ENCODE data around the gene STS.
"Not testable (repeated sequence)": the region's sequence is repeated elsewhere in the genome, so short reads cannot be mapped to it uniquely, and the experiment has no call there.

STS gene

DNA sequence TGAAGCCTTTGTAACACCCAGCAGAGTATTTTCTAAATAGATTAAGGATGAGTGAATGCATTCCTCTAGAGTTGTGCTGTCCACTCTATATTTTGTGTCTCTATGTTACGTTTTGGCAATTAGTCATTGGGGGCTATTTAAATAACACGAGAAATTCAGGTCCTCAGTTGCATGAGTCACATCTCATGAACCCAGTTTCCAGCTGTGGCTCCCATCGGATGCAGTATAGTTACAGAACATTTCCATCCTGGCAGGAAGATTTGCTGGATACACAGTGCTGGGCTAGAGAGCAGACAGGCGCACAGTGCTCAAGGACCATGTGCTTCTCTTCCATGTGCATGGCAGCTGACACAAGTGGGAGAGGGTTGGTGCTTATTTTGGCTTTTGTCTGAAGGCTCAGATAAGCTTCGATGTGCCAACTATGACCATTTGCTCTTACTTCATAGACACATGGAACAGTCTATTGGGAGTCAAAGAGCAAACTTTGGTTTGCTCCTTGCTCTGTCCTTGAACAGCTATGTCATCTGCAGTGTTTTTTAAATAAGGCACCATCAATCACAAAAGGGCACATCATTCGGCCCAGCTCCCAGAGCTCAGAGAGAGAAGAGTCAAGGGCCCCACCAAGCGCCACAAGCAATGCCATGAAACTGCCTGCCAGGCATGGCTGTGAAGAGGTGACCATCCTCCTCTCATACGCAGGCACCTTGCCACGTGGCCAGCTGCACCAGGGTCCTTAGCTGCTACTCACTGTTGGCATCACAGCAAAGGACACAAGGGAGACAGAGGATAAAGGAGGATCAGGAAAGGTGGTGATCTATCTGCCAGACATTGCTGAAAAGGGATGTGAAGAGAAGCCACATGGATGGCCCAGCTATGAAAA is 8.1 kb upstream of the STS start:
- no peak for DNase-seq

DNA sequence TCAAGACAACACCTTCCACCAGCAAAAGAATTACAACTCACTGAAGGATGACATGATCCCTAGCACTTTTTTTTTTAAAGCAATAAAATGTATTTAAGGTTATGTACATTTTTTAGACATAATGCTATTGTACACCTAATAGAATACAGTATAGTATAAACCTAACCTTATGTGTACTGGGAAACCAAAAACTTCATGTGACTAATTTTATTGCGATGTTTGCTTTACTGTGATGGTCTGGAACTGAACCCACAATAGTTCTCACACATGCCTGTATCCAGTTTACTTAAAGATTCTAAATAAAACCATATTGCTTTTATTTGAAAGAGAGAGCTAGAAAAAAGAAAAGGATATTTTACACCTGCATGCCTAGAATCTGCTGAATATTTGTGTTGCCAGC is 4.4 kb upstream of the STS start:
- no peak for DNase-seq

DNA sequence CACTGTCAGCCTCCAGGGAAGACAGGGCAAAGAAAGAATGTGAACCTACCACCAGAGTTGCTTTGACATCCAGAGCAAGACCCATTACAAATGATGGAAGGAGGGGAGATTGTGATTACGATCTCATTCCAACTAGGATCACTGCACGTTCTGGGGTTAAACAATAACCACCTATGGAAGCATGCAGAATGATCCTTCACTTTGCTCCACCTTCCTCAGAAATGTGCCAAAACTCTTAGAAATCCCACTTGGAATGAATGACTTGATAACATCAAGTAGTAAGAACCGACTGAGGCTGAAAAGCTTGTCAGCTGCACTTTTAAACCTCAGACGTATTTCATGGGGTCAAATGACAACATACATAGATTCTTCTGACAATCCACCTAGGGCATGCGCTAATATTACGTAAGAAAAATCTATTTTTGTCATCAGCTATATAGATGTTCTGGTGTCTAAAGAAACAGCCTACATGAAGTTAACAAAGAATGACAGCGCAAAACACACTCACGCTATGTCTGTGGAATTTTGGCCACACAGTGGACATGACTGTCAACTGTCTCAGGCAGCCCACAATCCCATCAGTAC is 3.5 kb upstream of the STS start:
- DNase-seq = no peak

DNA sequence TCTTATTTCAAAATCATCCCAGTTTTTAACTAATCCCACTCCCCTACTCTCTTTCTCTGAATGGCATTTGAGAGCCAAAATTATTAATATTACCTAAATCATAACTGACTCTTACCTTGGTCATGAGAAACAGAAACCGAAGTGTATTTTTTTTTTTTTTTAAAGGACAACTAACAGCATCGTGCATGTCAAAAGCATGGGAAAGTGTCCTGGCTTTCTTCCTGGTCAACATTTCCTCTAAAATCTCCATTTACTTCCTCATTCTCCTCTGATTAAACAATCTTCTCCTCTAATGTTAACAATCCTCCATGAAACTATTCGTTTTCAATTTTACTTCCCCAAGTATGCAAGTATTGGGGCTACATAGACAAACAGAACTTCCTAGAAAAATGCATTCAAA is 2.1 kb upstream of the STS start:
- DNase-seq = no peak

DNA sequence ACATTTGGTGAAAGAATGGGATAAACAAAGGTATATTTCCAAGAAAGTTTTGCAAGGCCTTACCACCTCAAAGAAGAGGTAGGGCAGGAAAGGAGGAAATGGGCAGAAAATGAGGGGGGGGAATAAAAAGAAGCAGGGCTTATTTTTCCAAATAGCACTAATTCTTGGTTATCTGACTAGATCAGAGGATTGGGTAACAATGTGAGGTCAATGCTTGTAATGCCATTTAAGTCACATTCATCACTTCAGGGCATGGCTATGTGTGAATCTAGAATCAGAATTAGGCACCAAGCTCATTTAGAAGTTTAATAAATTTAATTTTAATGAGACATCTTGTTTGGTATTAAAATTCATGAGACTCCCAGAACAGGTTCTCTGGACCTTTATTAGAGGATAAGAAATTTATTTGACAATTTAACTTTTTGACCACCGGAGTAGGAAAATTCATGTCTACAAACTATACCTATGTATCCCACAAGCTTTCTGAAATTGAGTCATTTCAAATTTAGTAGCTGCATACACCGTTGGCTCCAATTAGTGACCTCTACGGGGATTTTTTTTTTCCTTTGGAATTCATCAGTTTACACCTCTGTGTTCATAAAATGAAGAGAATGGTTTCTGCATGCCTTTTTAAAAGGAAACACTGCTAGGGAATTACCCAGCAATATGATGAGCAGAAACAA is 1.4 kb upstream of the STS start:
- DNase-seq = no peak

DNA sequence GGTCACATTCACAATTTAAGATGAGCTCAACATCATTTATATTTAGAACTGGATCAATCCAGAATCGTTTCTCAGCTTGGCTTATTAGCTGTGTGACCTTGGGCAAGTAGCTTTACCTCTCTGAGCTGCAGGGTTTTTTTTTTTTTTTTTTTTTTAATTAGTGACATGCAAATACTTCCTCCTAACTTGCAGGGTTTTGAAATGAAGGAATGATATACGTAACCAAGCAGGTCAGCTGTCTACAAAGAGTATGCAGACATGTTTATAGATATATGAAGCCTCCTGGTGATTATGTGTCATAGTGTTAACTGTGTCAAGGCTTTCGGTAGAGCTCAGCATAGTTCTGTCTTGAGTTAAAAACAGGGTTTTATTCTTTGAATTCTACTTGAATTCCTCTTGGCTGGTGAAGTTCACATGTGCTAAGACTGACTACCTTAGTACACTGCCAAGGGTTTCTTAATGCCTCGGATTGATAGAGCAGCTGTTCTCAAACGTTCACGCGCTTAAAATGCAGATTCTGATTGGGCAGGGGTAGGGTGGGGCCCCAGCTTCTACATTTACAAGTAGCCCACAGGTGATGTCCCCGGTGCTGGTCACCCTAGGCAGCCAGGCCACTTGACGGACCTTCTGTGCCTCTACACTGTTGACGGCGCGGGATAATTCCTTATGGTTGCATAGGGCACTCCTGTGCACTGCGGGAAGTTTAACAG is 654 bp upstream of the STS start:
- peak in 1 of 5 experiments; percentile 55 for DNase-seq

DNA sequence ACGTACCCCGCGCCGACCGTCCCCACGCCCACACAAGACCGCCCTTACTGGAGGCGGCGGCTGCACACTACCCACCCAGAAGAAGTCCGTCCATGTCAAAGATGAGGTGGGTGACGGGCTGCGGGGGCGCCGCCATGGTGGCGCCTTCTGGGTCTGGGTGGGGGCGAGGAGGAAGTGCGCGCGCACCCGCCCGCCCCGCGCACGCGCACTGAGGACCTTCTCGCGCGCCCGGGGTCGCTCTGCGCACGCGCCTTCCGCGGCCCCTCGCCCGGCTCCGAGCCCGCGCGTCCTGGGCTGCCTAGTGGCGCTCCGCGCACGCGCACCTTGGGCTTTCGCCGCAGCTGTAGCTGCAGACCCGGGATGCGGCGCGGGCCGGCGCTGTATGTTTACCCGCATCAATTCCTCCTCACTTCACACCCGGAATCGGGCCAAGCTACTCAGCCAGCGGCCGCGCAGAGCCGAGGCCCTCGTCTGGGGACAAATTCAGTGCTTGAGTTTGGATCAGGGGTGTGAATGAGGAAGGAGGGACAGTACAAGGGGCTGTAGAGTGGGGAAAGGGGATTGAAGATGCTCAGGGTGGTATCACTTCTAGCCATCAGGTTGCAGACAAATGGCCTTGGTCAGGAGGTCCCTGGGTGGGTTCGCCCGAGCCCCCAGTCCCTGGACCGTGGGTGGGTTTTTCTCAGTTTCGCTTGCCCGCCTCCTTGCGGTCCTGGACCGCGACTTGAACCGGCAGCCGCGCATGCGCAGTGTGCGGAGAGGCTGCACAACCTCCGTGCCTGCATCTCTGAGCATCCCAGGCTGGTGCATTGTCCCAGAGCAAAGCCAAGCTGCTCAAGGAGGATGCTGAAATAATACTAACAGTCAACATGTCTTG is 704 bp downstream of the STS start, which contains the start of gene PUDP:
Gene PUDP, minus strand, starts transcription at position 176 of the 877 bp plus-strand sequence. Its CDS starts 40 bp downstream, at position 136.
- peak; percentile 62 to 90 (median 80) for DNase-seq

DNA sequence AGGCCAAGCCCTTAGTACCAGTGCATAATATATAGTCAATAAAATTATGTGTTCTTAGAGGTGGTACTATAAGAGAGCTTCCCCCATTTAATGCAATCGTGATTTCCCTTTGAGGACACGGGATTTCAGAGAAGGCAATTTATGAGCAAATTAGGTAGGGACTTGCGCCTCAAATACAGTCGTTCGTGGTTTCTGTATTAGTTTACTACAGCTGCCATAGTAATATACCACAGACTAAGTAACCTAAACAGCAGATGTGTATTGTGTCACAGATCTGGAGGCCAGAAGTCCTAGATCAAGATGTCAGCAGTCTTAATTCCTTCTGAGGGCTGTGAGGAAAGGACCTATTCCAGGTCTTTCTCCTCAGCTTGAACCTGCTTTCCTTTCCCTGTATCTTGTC is 1.9 kb downstream of the STS start:
- DNase-seq = peak in 1 of 5 experiments; percentile 43

DNA sequence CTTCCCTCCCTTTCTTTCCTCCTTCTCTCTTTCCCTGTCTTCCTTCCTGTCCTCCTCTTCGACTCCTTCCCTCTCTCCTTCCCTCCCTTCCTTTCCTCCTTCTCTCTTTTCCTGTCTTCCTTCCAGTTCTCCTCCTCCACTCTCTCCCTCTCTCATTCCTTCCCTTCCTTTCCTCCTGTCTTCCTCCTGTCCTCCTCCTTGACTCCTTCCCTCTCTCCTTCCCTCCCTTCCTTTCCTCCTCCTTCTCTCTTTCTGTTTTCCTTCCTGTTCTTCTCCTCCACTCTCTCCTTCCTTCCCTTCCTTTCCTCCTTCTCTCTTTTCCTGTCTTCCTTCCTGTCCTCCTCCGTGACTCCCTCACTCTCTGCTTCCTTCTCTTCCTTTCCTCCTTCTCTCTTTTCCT is 5.7 kb downstream of the STS start:
- no peak for DNase-seq

DNA sequence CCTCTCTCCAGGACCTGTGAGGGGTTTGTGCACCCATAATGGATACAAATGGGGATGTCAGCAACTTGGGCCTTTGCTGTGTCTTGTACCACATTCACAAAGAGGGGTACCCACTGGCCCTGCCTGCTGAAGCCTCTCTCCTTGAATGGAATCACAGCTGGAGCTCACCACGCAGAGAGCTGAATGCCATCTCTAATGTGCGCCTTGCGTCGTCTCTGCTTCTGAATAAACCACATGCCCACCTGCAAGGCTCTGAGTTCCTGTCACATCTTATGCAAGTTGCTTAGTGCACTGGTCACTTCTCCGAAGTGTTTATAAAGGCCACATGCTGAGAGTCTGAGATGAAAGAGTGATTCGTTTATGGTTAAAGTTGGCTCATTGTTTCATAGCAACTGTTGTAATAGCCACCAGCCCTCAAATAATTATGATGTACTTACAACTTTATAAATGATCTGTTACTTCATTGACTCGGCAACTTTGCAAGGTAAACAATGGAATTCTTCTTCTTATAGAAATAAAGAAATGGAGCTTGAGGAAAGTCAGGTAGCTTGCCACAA is 6.6 kb downstream of the STS start:
- DNase-seq = no peak

DNA sequence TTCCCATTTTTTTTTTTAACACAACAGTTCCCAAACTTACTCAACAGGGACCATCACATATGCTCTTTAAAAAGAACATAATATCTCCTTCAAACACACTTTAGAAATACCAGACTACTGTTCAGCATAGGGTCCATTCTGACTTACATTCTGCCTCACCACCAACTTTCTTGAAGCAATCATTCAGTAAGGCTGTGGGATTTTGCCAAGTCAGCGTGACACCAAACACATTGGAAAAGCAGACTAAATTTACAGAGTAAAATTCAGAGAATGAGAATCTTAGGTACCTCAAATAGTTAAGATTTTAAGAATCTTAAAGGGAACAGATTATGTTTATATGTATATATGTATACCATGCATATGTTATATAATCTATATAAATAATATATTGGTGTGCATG is 7.7 kb downstream of the STS start:
- DNase-seq = no peak

DNA sequence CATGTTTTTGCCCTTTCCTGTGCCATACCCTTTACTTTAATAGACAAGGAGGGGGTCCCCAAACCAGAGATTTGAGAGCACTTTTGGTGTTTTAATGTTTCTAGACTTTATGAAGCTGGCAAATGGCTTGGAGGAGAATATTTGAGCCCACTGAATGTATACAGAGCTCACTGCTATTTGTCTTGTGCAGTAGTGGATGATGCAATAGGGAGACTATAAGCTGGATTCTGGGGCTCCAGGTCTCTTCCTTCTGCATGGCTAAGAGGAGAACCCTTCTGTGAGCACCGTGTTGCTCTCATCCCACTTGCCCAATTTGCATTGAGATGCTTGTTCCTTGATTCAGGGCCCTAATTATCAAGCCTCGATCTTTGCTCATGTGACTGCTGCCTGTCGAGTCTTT is 9.4 kb downstream of the STS start:
- no peak for DNase-seq

DNA sequence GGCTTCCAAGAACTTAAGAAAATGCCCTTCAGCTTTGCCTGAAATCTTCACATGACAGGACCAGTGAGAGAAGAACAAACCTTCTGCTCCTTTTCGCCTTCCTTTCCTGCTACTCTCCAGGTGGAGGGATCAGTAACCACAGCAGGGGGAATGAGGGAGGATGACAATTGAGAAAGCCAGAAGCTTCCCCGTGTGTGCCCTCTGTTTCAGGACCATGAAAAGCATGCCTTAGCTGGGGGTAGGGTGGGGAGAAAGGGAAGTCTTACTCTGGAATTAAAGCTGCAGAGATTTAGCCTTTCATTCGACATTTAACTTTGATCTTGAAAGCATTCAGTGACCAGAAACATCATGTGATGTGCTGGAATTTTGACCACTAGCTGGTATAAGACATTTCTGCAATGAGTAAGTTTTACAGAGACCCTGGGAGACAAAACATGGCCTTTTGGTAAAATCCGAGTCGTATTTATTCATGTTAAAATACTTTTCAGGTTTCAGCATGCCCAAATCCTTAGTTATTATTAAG is 11.0 kb downstream of the STS start:
- no peak for DNase-seq

DNA sequence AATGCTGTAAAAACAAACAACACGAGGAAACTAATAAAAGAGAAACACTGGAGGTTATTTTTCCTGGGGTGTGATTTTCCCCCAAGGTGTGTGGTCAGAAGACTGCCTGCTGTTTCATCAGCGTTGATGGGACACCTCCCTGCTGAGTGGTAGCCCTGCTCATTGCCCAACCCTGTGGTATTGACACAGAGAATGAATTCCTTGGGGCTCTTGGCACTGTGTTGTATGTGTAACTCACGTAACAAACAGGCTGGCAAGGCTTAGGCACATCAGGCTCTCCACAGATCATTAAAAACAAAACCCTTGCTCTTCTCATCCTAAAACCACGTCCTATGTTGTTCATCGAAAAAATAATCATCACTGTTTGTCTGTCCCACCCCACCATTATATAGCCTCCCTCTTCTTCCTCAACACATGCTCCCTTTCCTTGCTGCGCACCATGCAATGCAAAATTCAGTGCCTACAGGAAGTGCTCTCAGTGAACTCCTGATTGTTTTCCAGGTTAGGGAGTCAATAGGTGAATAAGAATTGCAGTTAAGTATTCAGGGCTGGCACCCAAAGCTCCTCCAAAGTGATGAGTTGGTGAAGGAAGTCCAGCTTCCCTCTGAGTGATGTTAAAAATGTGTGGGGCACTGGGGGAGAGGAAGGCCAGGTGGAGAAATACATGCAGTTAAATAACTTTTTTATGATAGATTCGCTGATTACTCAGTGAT is 11.8 kb downstream of the STS start:
- DNase-seq = no peak

DNA sequence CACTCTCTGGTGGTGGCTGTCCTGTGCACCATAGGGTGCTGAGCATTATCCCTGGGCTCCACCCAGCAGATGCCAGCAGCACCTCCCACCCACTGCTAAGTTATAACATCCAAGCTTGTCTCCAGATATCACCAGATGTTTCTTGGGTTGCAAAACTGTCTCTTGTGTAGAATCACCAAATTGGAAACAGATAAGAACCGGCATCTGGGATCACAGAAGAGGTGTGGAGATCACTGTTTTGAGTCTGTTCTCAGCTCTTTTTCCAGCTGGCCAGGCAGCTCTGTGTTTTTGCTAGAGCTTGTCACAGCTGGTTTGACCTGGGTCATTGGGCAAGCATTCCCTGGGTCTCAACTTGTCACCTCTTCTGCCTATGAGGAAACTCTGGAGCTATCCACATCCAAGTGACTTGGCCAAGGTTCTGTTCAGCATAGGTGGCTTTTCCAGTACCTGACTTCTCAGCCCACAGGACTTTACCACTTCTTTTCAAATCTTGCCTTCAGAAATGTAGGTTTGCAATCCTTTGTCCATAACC is 15.7 kb downstream of the STS start:
- DNase-seq = no peak

DNA sequence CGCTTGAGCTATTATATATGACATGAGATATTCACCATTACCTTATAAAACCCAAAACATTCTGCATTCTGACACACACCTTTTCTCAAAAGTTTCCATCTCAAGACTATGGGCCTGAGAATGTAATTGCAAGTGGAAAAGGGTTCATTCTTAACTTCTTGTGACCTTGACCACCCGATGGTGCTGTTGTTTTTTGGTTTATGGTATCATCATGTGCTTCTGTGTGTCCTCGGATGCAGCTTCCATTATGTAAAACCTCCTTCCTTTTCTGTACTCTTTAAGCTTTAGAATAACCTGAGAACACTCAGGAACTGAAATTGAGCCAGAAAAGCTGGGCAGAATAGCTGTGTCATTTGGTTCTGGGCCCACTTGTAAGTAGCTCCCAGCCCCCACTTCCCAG is 16.7 kb downstream of the STS start:
- DNase-seq = no peak

DNA sequence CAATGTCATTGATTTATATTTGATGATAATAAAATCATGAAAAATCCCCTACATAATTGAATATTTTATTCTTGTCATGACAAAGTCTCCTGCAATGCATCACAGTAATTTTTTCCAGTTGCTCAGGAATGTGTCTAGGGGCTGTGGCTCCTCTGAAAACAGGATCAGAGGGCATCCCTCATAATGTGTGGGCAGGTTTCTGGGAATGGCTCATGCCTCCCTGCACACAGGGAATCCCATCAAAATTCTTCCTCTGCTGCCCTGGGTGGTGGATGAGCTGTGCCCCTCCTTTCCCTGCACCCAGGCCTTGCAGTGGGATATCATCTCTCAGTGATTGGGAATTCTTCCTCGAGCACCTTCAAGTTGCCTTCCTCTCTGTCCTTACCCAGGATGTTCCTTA is 20.9 kb downstream of the STS start:
- DNase-seq = no peak

DNA sequence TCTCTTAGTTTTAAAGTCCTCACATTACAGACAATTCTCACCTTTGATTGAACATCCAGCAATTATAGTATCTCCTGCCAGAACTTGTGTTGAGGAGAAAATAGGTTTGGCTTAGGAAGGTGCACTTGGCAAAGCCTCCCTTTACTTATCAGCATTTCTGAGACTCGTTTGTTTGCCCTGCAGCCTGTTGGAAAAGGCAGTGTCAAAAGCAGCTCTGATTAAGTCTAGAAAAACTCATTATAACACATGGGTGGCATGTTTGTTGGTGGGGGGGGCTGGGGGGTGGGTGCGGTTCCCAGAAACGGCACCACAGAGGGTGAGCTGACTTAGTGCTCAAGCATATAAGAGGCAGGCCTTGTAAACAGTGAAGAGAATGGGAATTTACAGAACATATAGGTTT is 22.1 kb downstream of the STS start:
- DNase-seq = no peak

DNA sequence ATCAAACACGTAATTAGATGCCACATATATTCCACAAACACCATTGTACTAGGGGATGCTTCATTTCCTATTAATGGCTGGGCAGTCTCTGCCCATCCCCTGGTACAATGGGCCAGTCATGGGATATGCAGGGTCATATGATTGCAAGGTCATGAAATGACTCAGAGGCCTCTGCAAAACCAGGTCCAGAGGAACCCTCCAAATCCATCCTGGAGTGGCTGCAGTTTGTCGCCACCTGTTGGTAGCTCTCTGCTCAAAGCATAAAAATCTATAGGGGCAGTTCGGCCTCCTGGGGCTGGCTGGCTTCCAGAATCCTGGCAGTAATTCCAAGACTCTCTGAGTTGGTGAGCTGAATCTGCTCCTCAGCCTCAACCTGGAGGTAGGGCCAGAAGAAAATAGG is 23.4 kb downstream of the STS start:
- peak in 1 of 5 experiments; percentile 35 for DNase-seq

DNA sequence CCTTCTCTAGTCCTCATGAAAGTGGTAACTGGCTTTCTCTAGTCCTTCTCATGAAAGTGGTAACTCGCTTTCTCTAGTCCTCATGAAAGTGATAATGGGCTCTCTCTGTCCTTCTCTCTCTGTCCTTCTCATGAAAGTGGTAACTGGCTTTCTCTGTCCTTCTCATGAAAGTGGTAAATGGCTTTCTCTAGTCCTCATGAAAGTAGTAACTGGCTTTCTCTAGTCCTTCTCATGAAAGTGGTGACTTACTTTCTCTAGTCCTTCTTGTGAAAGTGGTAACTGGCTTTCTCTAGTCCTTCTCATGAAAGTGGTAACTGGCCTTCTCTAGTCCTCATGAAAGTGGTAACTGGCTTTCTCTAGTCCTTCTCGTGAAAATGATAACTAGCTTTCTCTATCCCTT is 31.3 kb downstream of the STS start:
- DNase-seq = not testable (repeated sequence)

DNA sequence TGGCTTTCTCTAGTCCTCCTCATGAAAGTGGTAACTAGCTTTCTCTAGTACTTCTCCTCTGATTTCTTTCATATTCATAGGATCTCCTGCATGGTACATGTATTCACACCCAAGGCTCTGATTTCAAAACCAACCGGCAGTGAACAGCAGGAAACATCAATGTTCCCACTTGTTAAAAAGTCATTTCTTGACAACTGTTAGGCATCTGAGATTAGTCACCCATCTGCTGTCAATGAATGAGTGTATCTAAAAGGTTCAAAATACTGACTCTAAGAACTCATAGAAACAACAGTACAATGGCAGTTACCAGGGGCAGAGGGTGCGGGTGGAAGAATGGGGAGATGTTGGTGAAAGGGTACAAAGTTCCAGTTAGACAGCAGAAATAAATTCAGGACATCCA is 31.9 kb downstream of the STS start:
- DNase-seq = peak in 1 of 5 experiments; percentile 6
